Upper lobe of right lung (tissue), 1 donor: Measurements from ENCODE around the gene KRT2. TPM values are rescaled to one million over a fixed set of nuclear protein-coding genes. Genes with fewer than 3 reads are reported as not detected.
A peak's percentile ranks its signal among the peaks of the same experiment; 100 is the strongest.

Source experiments
- ATAC-seq: fragments of 200-7000 bp; cut with Tn5 transposase; one replicate; pipeline ENCODE4 v1.9.1; 2020; ENCODE audit warnings: mild to moderate bottlenecking, moderate library complexity
- DNase-seq: peaks from one replicate; pipeline ENCODE4 v3.0.0-alpha.2; 2020
- H3K27ac ChIP-seq: fragments of 200-600 bp; one replicate; pipeline ENCODE4 v1.8.0; 2022
- H3K27me3 ChIP-seq: fragments of 200-600 bp; one replicate; pipeline ENCODE4 v1.8.0; 2022; ENCODE audit warnings: mild to moderate bottlenecking
- H3K36me3 ChIP-seq: fragments of 200-600 bp; one replicate; pipeline ENCODE4 v1.8.0; 2022
- H3K4me1 ChIP-seq: fragments of 200-600 bp; one replicate; pipeline ENCODE4 v1.8.0; 2022
- H3K4me3 ChIP-seq: fragments of 200-600 bp; one replicate; pipeline ENCODE4 v1.8.0; 2022; ENCODE audit warnings: mild to moderate bottlenecking
- H3K9me3 ChIP-seq: fragments of 200-600 bp; one replicate; pipeline ENCODE4 v1.8.0; 2022
- CTCF ChIP-seq: fragments of 200-600 bp; IDR thresholded peaks from one replicate; pipeline ENCODE4 v1.8.0; 2022; ENCODE audit warnings: antibody characterized with exemption
- intact Hi-C: fragments of 100-400 bp; cut with DNase I; formaldehyde crosslinking; loops from one replicate; pipeline ENCODE4 v1.11.0; 2022
- total RNA-seq: library from RNA; stranded (reverse); fragmentation: NEBNext Ultra II Directional; extraction: Animal tissue kit (Norgen Biotek cat#: 25700); gene quantifications from one replicate; pipeline ENCODE4 v1.2.1, GENCODE V29; 2021
- donor health status: DM: no; HTN: yes; CAD: no; lungs with severe emphysema.

The KRT2 gene
- total RNA-seq, 1 donor from 2014 or later: not detected

- no peak for ATAC-seq
- Histone ChIP-seq H3K27ac (no peak overlapping the region), H3K4me1 (no peaks in the 10 kb centered on the region), H3K36me3 (no peaks in the 10 kb centered on the region), H3K9me3 (no peaks in the 10 kb centered on the region), H3K27me3 (peaks cover 31% of the 10 kb centered on the region), H3K4me3 (no peak overlapping the region)
- DNase-seq: no peak
- intact Hi-C loops: no loop called here
- TF ChIP-seq CTCF: no peak
These were observed 51.5 kb downstream of the KRT2 start for GRCh38 chr12:52600475-52600874.

- peaks cover 31% of the 10 kb centered on the region for H3K27me3 ChIP-seq
- ATAC-seq (no peak), DNase-seq (peak; percentile 12)
- H3K4me3 ChIP-seq: no peak overlapping the region
- TF ChIP-seq CTCF: no peak
- no peaks in the 10 kb centered on the region for H3K4me1 ChIP-seq
- no peak overlapping the region for H3K27ac ChIP-seq
- H3K36me3 ChIP-seq: no peaks in the 10 kb centered on the region
- intact Hi-C loops: no loop called here
- no peaks in the 10 kb centered on the region for H3K9me3 ChIP-seq
These were observed 51.9 kb downstream of the KRT2 start for GRCh38 chr12:52600071-52600470.

- Histone ChIP-seq H3K4me3 (no peak overlapping the region), H3K27ac (no peak overlapping the region), H3K9me3 (no peaks in the 10 kb centered on the region), H3K4me1 (no peaks in the 10 kb centered on the region), H3K27me3 (peaks cover 36% of the 10 kb centered on the region), H3K36me3 (no peaks in the 10 kb centered on the region)
- peak; percentile 26 for DNase-seq
- TF ChIP-seq CTCF: no peak
- ATAC-seq: no peak
- intact Hi-C loops: no loop called here
These were observed 53.0 kb downstream of the KRT2 start for GRCh38 chr12:52598966-52599365.

Other genes with a start within 250 kb of the KRT2 start
- gene KRT82, start 245.9 kb downstream of the KRT2 start, total RNA-seq: not detected
- not detected for gene KRT75, start 217.8 kb downstream of the KRT2 start, total RNA-seq
- not detected for gene KRT6B, start 200.1 kb downstream of the KRT2 start, total RNA-seq
- gene KRT6C, start 178.4 kb downstream of the KRT2 start, total RNA-seq: not detected
- gene KRT6A, start 159.0 kb downstream of the KRT2 start, total RNA-seq: 3.0 TPM
- gene KRT5, start 131.8 kb downstream of the KRT2 start, total RNA-seq: 8.8 TPM
- not detected for gene KRT71, start 99.1 kb downstream of the KRT2 start, total RNA-seq
- not detected for gene KRT74, start 78.4 kb downstream of the KRT2 start, total RNA-seq
- gene KRT72, start 50.7 kb downstream of the KRT2 start, total RNA-seq: not detected
- 0.52 TPM for gene KRT73, start 33.7 kb downstream of the KRT2 start, total RNA-seq
- gene KRT1, start 28.2 kb upstream of the KRT2 start, total RNA-seq: 3.5 TPM
- gene KRT77, start 51.3 kb upstream of the KRT2 start, total RNA-seq: not detected
- not detected for gene KRT76, start 125.1 kb upstream of the KRT2 start, total RNA-seq
- gene KRT3, start 143.9 kb upstream of the KRT2 start, total RNA-seq: not detected
- 6.8 TPM for gene KRT4, start 161.9 kb upstream of the KRT2 start, total RNA-seq
- gene KRT79, start 182.1 kb upstream of the KRT2 start, total RNA-seq: 5.4 TPM
- gene KRT78, start 196.8 kb upstream of the KRT2 start, total RNA-seq: not detected